NCI-H2081 treated with DMSO at 0.1 percent for 48 hours (cell line): ENCODE measurements around the gene OR10V1.
A peak's percentile ranks its signal among the peaks of the same experiment; 100 is the strongest.
"Not testable (repeated sequence)": the region's sequence is repeated elsewhere in the genome, so short reads cannot be mapped to it uniquely, and the experiment has no call there.

Experiments used
- DNase-seq: peaks from one replicate; lab custom pipeline; 2025; lab: John Stamatoyannopoulos, UW

Gene OR10V1

GRCh38 chr11:59708537-59708936 lies 5.1 kb downstream of the OR10V1 start:
- no peak for DNase-seq

DNA sequence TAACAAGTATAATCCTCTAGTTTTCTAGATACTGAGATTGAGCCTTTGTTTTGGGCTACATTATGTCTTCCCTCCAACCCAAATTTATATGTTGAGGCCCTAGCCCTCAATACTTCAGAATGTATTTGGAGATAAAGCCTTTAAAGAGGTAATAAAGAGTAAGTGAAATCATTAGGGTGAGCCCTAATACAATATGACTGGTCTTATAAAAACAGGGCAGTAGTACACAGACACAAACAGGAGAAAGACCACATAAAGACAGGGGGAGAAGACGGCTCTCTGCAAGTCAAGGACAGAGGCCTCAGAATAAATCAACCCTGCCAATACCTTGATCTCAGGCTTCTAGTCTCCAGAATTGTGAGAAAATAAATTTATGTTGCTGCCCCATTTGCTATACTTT lies 6.3 kb downstream of the OR10V1 start:
- no peak for DNase-seq

DNA sequence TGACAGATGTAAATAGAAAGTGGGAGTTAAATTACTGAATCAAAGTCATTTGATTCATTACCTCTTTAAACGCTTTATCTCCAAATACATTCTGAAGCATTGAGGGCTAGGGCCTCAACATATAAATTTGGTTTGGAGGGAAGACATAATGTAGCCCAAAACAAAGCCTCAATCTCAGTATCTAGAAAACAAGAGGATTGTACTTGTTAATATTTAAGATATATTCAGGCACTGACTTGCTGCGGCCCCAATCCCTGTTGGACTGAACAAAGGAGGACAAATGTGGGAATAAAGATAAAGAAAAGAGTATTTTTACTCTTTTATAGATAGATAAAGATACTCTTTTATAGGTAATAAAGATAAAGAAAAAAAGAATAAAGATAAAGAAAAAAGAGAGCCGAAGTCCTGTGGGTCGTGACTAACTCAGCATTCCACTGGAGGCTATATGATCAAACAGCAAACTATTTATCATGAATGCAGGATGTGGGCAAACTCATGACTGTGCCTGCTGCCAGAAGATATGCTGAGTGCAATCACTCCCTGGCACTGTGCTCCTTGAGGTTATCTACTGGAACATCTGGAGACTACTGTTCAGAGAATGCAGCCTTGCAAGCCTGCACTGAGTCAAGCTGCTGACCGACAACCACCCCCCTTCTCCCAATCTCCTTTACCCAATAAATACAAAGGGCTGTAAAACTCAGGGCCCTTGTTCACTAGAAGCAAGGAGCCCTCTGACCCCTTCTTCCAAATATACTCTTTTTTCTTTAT lies 6.9 kb downstream of the OR10V1 start:
- DNase-seq: no peak

GRCh38 chr11:59705294-59705693 lies 8.4 kb downstream of the OR10V1 start:
- no peak for DNase-seq

DNA sequence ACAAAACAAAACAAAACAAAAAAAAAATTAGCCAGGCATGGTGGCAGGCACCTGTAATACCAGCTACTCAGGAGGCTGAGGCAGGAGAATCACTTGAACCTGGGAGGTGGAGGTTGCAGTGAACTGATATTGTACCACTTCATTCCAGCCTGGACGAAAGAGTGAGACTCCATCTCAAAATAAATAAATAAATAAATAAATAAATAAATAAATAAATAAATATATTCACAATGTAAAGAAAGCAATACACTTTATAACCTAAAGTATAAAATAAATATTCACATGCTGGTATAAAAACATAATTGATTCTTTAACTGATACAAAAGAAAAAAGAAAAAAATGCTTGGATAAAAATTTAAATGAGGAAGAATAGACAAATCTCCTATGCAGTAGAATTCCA lies 10.1 kb downstream of the OR10V1 start:
- not testable (repeated sequence) for DNase-seq

DNA sequence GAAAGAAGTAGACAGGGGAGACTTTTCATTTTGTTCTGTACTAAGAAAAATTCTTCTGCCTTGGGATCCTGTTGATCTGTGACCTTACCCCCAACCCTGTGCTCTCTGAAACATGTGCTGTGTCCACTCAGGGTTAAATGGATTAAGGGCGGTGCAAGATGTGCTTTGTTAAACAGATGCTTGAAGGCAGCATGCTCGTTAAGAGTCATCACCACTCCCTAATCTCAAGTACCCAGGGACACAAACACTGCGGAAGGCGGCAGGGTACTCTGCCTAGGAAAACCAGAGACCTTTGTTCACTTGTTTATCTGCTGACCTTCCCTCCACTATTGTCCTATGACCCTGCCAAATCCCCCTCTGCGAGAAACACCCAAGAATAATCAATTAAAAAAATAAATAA lies 13.5 kb downstream of the OR10V1 start:
- DNase-seq: not testable (repeated sequence)

DNA sequence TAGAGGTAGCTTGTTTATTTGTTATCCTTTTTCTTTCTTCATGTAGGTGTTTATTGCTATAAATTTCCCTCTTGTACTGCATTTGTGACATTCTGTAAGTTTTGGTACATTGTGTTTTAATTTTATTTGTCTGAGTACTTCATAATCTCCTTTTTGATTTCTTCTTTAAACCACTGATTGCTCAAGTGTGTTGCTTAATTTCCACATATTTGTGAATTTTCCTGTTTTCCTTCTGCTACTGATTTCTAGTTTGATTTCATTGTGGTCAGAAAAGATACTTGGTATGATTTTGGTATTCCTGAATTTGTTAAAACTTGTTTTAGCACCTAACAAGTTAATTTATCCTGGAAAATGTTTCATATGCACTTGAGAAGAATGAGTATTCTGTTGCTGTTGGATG lies 15.1 kb downstream of the OR10V1 start:
- no peak for DNase-seq

DNA sequence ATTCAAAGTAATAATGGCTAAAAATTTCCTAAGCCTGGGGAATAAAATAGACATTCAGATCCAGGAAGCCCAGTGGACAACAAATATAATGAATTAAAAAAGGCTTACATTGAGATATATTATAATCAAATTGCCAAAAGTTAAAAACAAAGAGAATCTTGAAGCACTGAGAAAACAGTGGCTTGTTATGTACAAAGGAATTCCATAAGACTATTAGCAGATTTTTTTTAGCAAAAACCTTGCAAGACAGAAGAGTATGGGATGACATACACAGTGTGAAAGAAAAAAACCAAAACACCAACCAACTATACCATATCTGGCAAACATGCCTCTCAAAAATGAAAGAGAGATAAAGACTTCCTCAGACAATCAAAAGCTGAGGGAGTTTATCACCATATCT lies 20.7 kb downstream of the OR10V1 start:
- DNase-seq: no peak

DNA sequence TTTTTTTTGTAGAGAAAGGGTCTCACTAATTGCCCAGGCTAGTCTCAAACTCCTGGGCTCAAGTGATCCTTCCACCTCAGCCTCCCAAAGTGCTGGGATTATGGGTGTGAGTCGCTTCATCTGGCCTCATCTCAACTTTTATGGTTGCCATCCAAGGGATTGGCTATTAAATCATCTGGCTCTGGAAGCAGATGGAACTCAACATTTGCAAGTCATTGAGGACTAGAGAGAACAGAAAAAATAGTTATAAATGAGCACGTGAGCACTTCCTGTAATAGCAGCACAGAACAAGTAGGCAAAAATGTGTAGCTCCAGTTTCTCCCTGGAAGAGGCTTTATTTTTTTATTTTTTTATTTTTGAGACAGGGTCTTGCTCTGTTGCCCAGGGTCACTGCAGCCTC lies 22.5 kb downstream of the OR10V1 start:
- no peak for DNase-seq

DNA sequence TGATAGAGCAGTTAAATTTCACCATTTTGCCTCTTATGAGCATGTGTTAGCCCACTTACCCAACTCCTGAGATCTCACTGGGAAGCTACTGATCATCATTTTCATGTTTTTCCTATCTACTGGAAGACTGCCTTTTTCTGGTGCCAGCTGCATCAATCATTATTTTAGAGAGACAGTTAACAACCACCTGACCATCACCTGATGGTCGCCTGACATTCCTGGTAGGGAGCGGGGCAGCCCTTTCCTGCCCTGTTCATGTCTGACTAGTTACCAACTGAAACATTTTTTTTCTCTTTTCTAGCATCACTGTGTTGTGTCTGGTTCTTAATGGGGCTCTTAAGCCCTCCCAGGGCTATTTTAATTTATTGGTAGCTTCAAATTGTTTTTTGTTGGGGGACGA lies 24.6 kb downstream of the OR10V1 start:
- no peak for DNase-seq

DNA sequence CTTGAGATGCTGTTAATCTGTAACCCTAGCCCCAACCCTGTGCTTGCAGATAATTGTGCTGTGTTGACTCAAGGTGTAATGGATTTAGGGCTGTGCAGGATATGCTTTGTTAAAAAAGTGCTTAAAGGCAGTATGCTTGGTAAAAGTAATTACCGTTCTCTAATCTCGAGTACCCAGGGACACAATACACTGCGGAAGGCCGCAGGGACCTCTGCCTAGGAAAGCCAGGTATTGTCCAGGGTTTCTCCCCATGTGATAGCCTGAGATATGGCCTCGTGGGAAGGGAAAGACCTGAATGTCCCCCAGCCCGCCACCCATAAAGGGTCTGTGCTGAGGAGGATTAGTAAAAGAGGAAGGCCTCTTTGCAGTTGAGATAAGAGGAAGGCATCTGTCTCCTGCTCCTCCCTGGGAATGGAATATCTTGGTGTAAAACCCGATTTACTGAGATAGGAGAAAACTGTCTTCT lies 32.4 kb downstream of the OR10V1 start:
- not testable (repeated sequence) for DNase-seq

DNA sequence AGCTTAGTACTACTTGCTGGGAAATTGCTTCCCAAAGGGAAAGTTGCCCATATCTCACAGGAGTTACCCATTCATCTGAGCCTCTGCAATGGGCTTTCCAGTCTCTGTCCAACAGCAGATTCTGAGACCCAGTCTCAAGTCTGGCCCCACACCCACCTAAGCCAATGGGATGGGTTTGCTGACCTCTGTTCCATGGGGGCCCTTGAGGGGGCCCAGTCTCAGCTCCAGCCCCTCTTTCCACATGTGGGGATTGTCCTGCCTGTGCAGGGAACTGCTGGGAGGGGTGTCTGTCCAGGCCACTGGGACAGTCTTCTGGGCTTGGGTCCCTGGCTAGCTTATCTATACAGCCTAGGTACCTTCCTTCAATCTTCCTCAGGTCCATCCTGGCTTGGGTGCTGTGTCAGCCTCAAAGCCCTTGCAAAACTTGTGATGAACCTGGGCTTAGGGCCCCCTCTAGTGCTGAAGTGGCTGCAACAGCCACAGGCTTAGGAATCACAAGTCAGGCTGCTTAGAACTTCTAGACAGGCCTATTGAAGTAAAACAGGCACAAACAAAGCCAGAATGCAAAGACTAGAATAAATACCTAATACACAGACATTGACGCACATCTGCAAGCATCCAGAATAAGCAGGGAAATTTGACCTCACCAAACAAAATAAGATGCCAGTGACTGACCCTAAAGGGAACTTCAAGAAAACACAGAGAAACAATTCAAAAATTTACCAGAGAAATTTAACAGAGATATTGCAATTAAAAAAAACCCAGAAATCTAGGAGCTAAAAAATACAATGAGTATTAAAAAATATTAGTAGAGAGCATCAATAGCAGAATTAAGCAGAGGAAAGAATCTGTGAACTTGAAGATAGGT lies 33.1 kb downstream of the OR10V1 start:
- no peak for DNase-seq

DNA sequence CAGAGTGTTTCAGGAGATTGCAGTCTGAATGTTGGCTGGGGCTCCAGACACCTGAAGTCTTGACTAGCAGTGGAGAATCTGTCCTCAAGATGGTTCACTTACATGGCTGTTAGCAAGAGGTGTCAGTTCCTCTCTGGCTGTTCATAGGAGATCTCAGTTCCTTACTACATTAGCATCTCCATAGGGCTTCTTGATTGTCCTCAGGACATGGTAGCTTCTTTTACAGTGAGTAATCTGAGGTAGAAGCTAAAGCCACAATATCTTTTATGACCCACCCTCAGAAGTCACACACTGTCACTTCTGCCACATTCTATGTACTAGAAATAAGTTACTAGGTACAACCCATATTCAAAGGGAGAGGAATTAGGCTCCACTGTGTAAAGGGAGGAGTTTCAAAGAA lies 34.3 kb downstream of the OR10V1 start:
- DNase-seq: no peak

GRCh38 chr11:59678813-59679165 lies 34.9 kb downstream of the OR10V1 start:
- DNase-seq: no peak

DNA sequence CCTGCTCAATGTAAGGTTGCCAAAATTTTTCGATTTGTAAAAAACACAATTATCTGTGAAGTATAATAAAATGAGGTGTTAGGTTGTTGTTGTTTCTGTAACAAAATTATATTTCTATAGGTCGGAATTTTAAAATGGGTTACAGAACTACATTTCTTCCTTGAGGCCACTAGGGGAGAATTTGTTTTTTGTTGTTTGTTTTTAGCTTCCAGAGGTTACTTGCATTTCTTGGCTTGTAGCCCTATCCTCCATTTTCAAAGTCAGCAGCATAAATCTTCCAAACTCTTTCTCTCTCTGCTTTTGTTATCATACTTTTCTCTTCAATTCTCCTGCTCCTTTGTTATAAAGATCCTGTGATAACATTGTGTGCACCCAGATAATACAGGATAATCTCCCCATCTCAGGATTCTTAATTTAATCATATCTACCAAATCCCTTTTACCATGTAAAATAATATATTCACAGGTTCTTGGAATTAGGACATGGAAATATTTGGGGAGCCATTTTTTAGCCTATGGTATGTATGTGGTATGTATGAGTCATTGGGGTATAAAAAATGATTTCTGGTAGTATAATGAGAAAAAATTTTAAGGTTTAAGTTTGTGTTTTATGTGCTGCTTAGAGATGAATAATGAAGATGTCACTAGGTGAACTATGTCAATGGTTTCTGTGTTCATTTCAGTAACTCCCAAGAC lies 35.4 kb downstream of the OR10V1 start:
- DNase-seq: no peak

DNA sequence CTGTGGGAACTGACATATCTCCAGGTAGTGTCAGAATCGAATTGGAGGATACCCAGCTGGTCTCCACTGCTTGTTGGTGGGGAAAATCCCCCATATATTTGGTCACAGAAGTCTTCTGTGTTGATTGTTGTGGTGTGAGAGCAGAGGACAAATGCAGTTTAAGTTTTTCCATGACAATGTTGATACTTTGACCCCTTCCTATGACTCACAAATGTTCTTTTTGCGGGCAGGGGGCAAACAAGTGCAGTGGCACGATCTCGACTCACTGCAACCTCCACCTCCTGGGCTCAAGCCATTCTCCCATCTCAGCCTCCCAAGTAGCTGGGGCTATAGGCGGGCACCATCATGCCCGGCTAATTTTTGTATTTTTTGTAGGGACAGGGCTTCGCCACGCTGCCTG lies 37.4 kb downstream of the OR10V1 start:
- no peak for DNase-seq

- no peak for DNase-seq
These were observed 39.4 kb downstream of the OR10V1 start for GRCh38 chr11:59674291-59674690.

DNA sequence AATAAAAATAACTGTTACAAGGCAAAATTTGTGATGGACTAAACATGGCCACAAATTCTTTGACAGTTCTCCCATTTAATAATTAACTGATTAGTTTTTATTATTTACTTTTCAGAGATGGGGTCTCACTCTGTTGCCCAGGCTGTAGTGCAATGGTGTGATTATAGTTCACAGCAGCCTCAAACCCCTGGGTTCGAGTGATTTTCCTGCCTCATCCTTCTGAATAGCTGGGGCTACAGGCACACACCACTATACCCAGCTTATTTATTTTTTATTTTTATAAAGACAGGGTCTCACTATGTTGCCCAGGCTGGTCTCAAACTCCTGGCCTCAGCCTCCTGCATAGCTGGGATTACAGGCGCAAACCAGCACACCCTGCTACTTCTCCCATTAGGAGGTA lies 40.4 kb downstream of the OR10V1 start:
- DNase-seq: no peak

- no peak for DNase-seq
These were observed 42.2 kb downstream of the OR10V1 start for GRCh38 chr11:59671471-59671870.

- DNase-seq: no peak
These were observed 44.0 kb downstream of the OR10V1 start for GRCh38 chr11:59669611-59670009.

- DNase-seq: peak; percentile 93
These were observed 44.6 kb downstream of the OR10V1 start, which contains the start of gene PATL1 for GRCh38 chr11:59668950-59669610. Gene PATL1 (minus strand): TSS chr11:59669037. CDS start chr11:59668895, 142 bp downstream.
